Left lung (tissue), 10 donors: ENCODE data around the gene GRID1. TPM values are rescaled to one million over a fixed set of nuclear protein-coding genes. Genes with fewer than 3 reads are reported as not detected.

Experiments used
- ATAC-seq: fragments of 200-7000 bp; cut with Tn5 transposase; one replicate; pipeline ENCODE4 v1.9.1; 2020; ENCODE audit warnings: moderate library complexity
- DNase-seq, 4 donors: peaks; one replicate each; pipeline ENCODE4 v3.0.0-alpha.2; 2013 to 2020
- H3K27ac ChIP-seq, 2 donors: fragments of 200-600 bp; sonication (generic) in 1 of 2; one replicate each; pipeline versions ENCODE4 v1.5.0 to v1.8.0; 2020 to 2021
- H3K27me3 ChIP-seq, 2 donors: fragments of 200-600 bp; sonication (generic) in 1 of 2; one replicate each; pipeline versions ENCODE4 v1.5.0 to v1.8.0; 2020 to 2021
- H3K36me3 ChIP-seq, 2 donors: fragments of 200-600 bp; sonication (generic) in 1 of 2; one replicate each; pipeline versions ENCODE4 v1.5.0 to v1.8.0; 2020 to 2021
- H3K4me1 ChIP-seq, 2 donors: fragments of 200-600 bp; one replicate each; pipeline ENCODE4 v1.8.0; 2021
- H3K4me3 ChIP-seq, 2 donors: fragments of 200-600 bp; sonication (generic) in 1 of 2; one replicate each; pipeline versions ENCODE4 v1.5.0 to v1.8.0; 2020 to 2021; ENCODE audit warnings: mild to moderate bottlenecking in 1 of 2
- H3K9me3 ChIP-seq, 2 donors: fragments of 200-600 bp; sonication (generic) in 1 of 2; one replicate each; pipeline versions ENCODE4 v1.5.0 to v1.8.0; 2020 to 2021
- intact Hi-C, 2 donors: fragments of 100-400 bp; cut with DNase I; formaldehyde crosslinking; loops; one replicate each; pipeline versions ENCODE4 v1.11.2 to v1.14.2; 2022
- polyA plus RNA-seq, 6 donors: library from polyadenylated mRNA; unstranded; fragments of 120-200 nt; gene quantifications; one replicate each; pipeline ENCODE4 v1.2.1, GENCODE V29; 2013; ENCODE audit not compliant: insufficient read length in 6 of 6
- total RNA-seq, 2 donors: library from RNA; stranded (reverse); fragmentation: NEBNext Ultra II Directional; extraction: Animal tissue kit (Norgen Biotek cat#: 25700); gene quantifications; one replicate each; pipeline ENCODE4 v1.2.1, GENCODE V29; 2021
- TF ChIP-seq, protein P1 (sequence below), 2 donors: fragments of 200-600 bp; sonication (generic) in 1 of 2; IDR thresholded peaks; one replicate each; pipeline versions ENCODE4 v1.5.0 to v1.8.0; 2021; ENCODE audit warnings: antibody characterized with exemption in 2 of 2
- donor health status: DM: no; HTN: yes; CAD: no.
- donor health status: DM: no; HTN: no; CAD: no.

The GRID1 gene
- total and polyA plus RNA-seq, 8 donors = 0.81 to 2.6 (median 1.2) TPM

DNA sequence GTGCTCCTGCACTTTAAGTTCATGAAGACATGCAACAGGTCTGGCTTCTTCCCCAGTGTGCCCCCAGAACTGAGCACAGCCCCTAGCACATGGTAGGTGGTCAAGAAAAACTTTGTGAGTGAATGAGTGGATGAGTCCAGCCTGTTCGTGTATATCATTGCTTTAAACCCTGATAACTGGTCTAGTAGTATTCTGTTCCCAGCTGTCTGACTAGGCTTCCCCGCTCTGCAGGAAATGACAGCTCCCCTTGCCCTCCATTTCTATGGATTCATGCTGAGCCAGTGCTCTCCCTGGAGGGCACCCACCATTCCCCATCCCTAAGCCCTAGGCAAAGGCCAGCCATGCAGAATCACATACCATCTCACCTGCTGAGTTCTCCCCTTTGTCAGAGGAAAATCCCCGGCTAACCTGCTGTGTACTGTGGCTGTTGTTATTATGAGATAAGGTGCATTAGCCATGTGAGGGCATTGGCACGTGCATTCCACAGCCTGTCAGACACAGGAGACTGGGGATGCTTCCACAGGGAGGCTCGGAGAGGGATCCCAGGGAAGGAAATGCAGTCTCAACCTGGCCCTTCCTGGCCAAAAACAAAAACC lies 698.9 kb downstream of the GRID1 start:
- ATAC-seq = no peak
- Histone ChIP-seq H3K27ac (no peak overlapping the region), H3K36me3 (no peaks in the 10 kb centered on the region), H3K9me3 (peaks cover 0 to 13% of the 10 kb centered on the region in 2 donors), H3K27me3 (no peaks in the 10 kb centered on the region), H3K4me3 (no peak overlapping the region), H3K4me1 (no peaks in the 10 kb centered on the region)
- TF ChIP-seq, protein P1, sequence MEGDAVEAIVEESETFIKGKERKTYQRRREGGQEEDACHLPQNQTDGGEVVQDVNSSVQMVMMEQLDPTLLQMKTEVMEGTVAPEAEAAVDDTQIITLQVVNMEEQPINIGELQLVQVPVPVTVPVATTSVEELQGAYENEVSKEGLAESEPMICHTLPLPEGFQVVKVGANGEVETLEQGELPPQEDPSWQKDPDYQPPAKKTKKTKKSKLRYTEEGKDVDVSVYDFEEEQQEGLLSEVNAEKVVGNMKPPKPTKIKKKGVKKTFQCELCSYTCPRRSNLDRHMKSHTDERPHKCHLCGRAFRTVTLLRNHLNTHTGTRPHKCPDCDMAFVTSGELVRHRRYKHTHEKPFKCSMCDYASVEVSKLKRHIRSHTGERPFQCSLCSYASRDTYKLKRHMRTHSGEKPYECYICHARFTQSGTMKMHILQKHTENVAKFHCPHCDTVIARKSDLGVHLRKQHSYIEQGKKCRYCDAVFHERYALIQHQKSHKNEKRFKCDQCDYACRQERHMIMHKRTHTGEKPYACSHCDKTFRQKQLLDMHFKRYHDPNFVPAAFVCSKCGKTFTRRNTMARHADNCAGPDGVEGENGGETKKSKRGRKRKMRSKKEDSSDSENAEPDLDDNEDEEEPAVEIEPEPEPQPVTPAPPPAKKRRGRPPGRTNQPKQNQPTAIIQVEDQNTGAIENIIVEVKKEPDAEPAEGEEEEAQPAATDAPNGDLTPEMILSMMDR (IDR thresholded peaks at IDR 0.05) = no peak
- intact Hi-C loops = no loop called here
- DNase-seq = no peak

DNA sequence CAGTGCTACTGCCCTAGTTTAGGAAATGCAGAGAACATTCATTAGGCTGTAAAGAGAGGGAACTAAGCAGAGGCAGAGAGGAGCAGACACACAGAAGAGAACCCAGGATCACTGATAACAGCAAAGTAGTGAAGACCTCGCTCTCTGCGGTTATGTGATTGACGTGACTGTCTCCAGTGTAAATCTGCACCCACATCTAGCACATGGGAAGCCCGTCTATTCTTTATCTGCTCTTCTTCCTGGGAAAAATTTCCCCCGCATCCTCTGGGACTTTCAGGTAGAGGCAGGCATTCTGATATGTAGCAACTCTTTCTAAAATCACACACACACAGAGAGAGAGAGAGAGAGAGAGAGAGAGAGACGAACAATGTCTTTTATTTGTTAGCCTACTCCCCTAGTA lies 699.6 kb downstream of the GRID1 start:
- intact Hi-C loops = no loop called here
- no peak for ATAC-seq
- Histone ChIP-seq H3K27ac (no peak overlapping the region), H3K9me3 (peaks cover 0 to 6% of the 10 kb centered on the region in 2 donors), H3K4me1 (no peaks in the 10 kb centered on the region), H3K4me3 (no peak overlapping the region), H3K27me3 (no peaks in the 10 kb centered on the region), H3K36me3 (no peaks in the 10 kb centered on the region)
- DNase-seq = no peak
- TF ChIP-seq, protein P1 (IDR thresholded peaks at IDR 0.05) = no peak

DNA sequence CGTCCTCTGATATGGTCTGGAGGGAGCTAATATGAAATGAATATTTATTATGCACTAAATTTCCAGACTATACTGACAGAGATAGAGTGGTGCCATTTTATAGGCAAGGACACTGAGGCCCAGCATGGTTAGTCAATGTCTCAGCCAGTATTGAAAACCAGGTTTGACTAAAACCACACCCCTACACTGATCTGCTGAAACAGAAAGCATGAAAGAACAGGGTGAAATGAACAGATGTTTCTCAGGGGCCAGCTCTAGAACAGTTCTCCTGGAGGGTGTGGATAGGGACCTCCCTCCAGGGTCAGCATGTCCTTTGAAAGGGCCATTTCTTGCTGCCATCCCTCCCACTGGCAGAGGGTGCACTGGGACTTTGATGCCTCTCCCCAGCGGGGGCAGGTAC lies 700.5 kb downstream of the GRID1 start:
- no peaks in the 10 kb centered on the region for H3K27me3 ChIP-seq
- TF ChIP-seq, protein P1 (IDR thresholded peaks at IDR 0.05) = no peak
- no peaks in the 10 kb centered on the region for H3K9me3 ChIP-seq
- no peaks in the 10 kb centered on the region for H3K4me1 ChIP-seq
- H3K4me3 ChIP-seq = no peak overlapping the region
- intact Hi-C loops = no loop called here
- DNase-seq = no peak
- ATAC-seq = no peak
- H3K27ac ChIP-seq = no peak overlapping the region
- H3K36me3 ChIP-seq = no peaks in the 10 kb centered on the region

DNA sequence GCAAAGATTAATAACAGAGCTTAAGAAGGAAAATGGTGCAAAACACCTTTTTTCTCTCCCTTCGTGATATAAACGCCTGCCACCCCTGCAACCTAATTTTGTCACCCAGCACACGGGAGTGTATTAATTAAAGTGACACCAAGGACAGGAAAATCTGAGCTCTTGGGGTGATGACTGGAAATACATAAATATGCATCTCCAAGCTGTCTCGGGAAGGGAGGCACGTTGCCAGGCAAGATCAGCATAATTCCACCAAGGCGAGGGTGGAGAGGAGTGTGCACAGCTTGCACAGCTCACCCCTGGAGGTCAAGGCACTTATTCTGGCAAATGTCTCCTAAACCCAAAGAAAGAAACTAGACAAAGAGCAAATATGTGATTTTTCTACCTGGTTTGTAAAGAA lies 700.9 kb downstream of the GRID1 start:
- TF ChIP-seq, protein P1 (IDR thresholded peaks at IDR 0.05) = no peak
- no peak for DNase-seq
- no peaks in the 10 kb centered on the region for H3K4me1 ChIP-seq
- no peaks in the 10 kb centered on the region for H3K9me3 ChIP-seq
- H3K36me3 ChIP-seq = no peaks in the 10 kb centered on the region
- intact Hi-C loops = no loop called here
- H3K27me3 ChIP-seq = no peaks in the 10 kb centered on the region
- H3K27ac ChIP-seq = no peak overlapping the region
- ATAC-seq = no peak
- no peak overlapping the region for H3K4me3 ChIP-seq

DNA sequence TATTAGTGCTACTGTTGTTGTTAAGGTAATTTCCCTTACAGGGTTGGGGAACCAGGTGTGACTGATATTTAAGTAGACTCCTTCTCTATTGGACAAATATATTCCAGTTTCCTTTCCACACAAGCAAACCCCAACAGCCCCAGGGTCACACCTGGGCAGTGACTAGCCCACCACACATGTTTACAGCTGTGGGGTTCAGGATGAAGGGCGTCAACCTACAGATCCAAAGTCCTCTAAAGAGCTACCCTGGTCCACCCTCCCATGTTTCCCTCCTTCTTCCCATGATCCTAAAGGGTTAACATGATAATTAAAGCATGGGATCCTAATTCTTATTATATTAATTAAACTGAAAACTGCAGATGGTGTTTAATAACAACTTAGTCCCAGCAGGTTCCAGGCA lies 701.5 kb downstream of the GRID1 start:
- H3K36me3 ChIP-seq = no peaks in the 10 kb centered on the region
- TF ChIP-seq, protein P1 (IDR thresholded peaks at IDR 0.05) = no peak
- no peaks in the 10 kb centered on the region for H3K4me1 ChIP-seq
- H3K27me3 ChIP-seq = no peaks in the 10 kb centered on the region
- no peaks in the 10 kb centered on the region for H3K9me3 ChIP-seq
- no peak overlapping the region for H3K4me3 ChIP-seq
- intact Hi-C loops = no loop called here
- H3K27ac ChIP-seq = no peak overlapping the region
- ATAC-seq (no peak), DNase-seq (no peak)
